Esophagus squamous epithelium (tissue), 4 donors: ENCODE results near the gene PRSS27.

Experiments used
- CTCF ChIP-seq, 6 experiments: fragments of 450-650 bp in 4 of 6; fragments of 200-600 bp in 2 of 6; sonication (generic) in 2 of 6; IDR thresholded peaks; one replicate each; pipeline ENCODE4 v1.5.1; 2016 to 2019; ENCODE audit warnings: antibody characterized with exemption in 6 of 6, mild to moderate bottlenecking in 4 of 6, moderate library complexity in 4 of 6
- POLR2A ChIP-seq, 4 donors: fragments of 450-650 bp; IDR thresholded peaks; one replicate each; pipeline ENCODE4 v1.6.1; 2017; ENCODE audit warnings: antibody characterized with exemption in 4 of 4, mild to moderate bottlenecking in 4 of 4, moderate library complexity in 3 of 4

GRCh38 chr16:2713985-2714774 is 5.8 kb downstream of the PRSS27 start:
- TF ChIP-seq CTCF (IDR thresholded peaks at IDR 0.05) (no peak), POLR2A (IDR thresholded peaks at IDR 0.05) (no peak)
